OCI-LY1 (cell line): ENCODE measurements around the gene LRRFIP2.

ENCODE experiments used
- EZH2 ChIP-seq: fragments of 200-600 bp; sonication (generic), shearing (Covaris generic); IDR thresholded peaks from 2 replicates; pipeline ENCODE4 v1.8.0; 2017; ENCODE audit warnings: borderline replicate concordance, mixed run types, mild to moderate bottlenecking, antibody characterized with exemption, low read length, moderate library complexity, mixed read lengths
- TF ChIP-seq, protein P1 (sequence below): fragments of 200-600 bp; sonication (generic), shearing (Covaris generic); IDR thresholded peaks from 2 replicates; pipeline ENCODE4 v1.5.1; 2017; ENCODE audit warnings: mild to moderate bottlenecking, antibody characterized with exemption, low read length, moderate library complexity, mixed read lengths

DNA sequence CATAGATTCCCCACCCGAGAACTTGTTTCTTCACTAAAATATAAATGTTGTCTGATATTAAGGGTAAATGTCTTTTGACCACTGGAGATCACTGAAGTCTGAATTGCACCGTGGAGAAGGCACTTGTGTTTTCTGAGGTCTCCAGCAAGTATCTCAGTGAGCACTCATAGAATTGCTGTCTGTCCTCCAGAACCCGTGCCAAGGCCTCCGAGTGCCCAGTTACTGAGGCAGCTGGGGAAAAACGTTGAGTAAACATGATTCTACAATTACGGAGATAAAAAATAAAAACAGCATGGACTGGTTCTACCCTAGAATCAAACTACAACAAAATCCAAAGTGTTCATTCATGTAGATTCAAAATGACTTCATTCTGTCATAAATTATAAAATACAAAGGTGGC lies 121.0 kb downstream of the LRRFIP2 start:
- TF ChIP-seq, protein P1, sequence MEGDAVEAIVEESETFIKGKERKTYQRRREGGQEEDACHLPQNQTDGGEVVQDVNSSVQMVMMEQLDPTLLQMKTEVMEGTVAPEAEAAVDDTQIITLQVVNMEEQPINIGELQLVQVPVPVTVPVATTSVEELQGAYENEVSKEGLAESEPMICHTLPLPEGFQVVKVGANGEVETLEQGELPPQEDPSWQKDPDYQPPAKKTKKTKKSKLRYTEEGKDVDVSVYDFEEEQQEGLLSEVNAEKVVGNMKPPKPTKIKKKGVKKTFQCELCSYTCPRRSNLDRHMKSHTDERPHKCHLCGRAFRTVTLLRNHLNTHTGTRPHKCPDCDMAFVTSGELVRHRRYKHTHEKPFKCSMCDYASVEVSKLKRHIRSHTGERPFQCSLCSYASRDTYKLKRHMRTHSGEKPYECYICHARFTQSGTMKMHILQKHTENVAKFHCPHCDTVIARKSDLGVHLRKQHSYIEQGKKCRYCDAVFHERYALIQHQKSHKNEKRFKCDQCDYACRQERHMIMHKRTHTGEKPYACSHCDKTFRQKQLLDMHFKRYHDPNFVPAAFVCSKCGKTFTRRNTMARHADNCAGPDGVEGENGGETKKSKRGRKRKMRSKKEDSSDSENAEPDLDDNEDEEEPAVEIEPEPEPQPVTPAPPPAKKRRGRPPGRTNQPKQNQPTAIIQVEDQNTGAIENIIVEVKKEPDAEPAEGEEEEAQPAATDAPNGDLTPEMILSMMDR = no peak
- no peak for TF ChIP-seq EZH2
